NCI-H526 treated with DMSO at 0.1 percent for 48 hours (cell line): ENCODE data around the gene FBXO2.

Experiments used
- DNase-seq: peaks from one replicate; lab custom pipeline; 2025; lab: John Stamatoyannopoulos, UW

Gene FBXO2

GRCh38 chr1:11653101-11653860 is 948 bp downstream of the FBXO2 start:
- DNase-seq, result no peak

GRCh38 chr1:11652203-11652780 is 1.9 kb downstream of the FBXO2 start:
- no peak for DNase-seq

GRCh38 chr1:11651017-11651416 is 3.2 kb downstream of the FBXO2 start:
- DNase-seq, result no peak

GRCh38 chr1:11650331-11650991 is 3.8 kb downstream of the FBXO2 start:
- DNase-seq, result peak; percentile 44

GRCh38 chr1:11649624-11650330 is 4.5 kb downstream of the FBXO2 start:
- DNase-seq, result no peak

GRCh38 chr1:11649237-11649623 is 5.0 kb downstream of the FBXO2 start:
- no peak for DNase-seq

GRCh38 chr1:11648732-11649158 is 5.5 kb downstream of the FBXO2 start:
- no peak for DNase-seq

GRCh38 chr1:11648039-11648438 is 6.2 kb downstream of the FBXO2 start:
- DNase-seq, result no peak

GRCh38 chr1:11647333-11647732 is 6.9 kb downstream of the FBXO2 start:
- DNase-seq, result no peak

- no peak for DNase-seq
Measured at GRCh38 chr1:11646317-11646716, 7.9 kb downstream of the FBXO2 start.

- peak; percentile 26 for DNase-seq
Measured at GRCh38 chr1:11645670-11646265, 8.5 kb downstream of the FBXO2 start.

GRCh38 chr1:11645270-11645669 is 9.0 kb downstream of the FBXO2 start:
- DNase-seq, result no peak

- DNase-seq, result no peak
Measured at GRCh38 chr1:11643782-11644181, 10.4 kb downstream of the FBXO2 start.

- peak; percentile 25 for DNase-seq
Measured at GRCh38 chr1:11642418-11643017, 11.7 kb downstream of the FBXO2 start.

- DNase-seq, result no peak
Measured at GRCh38 chr1:11641776-11642305, 12.4 kb downstream of the FBXO2 start.

GRCh38 chr1:11640944-11641343 is 13.3 kb downstream of the FBXO2 start:
- DNase-seq, result no peak

GRCh38 chr1:11640101-11640500 is 14.1 kb downstream of the FBXO2 start:
- no peak for DNase-seq

- no peak for DNase-seq
Measured at GRCh38 chr1:11639372-11639771, 14.9 kb downstream of the FBXO2 start.

GRCh38 chr1:11638121-11638520 is 16.1 kb downstream of the FBXO2 start:
- DNase-seq, result no peak

- DNase-seq, result peak; percentile 83
Measured at GRCh38 chr1:11634365-11635192, 19.6 kb downstream of the FBXO2 start.
